Fibroblast of pulmonary artery (primary cell): ENCODE data around the gene SLC9A8.

Source experiments
- DNase-seq: peaks from one replicate; pipeline ENCODE4 v3.0.0-alpha.2; 2010; ENCODE audit warnings: low read depth
- H3K4me3 ChIP-seq: replicated peaks from 2 replicates; pipeline ENCODE4 v1.5.1; 2011; ENCODE audit warnings: low read depth, mild to moderate bottlenecking, control low read depth, low read length, moderate library complexity
- CTCF ChIP-seq: IDR thresholded peaks from 2 replicates; pipeline ENCODE4 v1.5.1; 2011; ENCODE audit warnings: mild to moderate bottlenecking, control low read depth, low read length, inconsistent platforms; ENCODE audit errors: missing control alignments

Gene SLC9A8

GRCh38 chr20:49831022-49831769 is 18.6 kb downstream of the SLC9A8 start:
- peak; percentile 82 for DNase-seq
- TF ChIP-seq CTCF = no peak
- H3K4me3 ChIP-seq = no peak overlapping the region

- H3K4me3 ChIP-seq = no peak overlapping the region
- no peak for TF ChIP-seq CTCF
- DNase-seq = no peak
Measured at GRCh38 chr20:49831770-49832631, 19.4 kb downstream of the SLC9A8 start.

- no peak for TF ChIP-seq CTCF
- peak; percentile 83 for DNase-seq
- H3K4me3 ChIP-seq = no peak overlapping the region
Measured at GRCh38 chr20:49832632-49833327, 20.2 kb downstream of the SLC9A8 start.

- no peak for TF ChIP-seq CTCF
- no peak overlapping the region for H3K4me3 ChIP-seq
Measured at GRCh38 chr20:49833483-49833882, 20.9 kb downstream of the SLC9A8 start.

GRCh38 chr20:49835031-49835430 is 22.4 kb downstream of the SLC9A8 start:
- no peak for TF ChIP-seq CTCF
- H3K4me3 ChIP-seq = no peak overlapping the region
- DNase-seq = no peak

More at GRCh38 chr20:49833483-49833882, 20.9 kb downstream of the SLC9A8 start:
- DNase-seq = no peak

- TF ChIP-seq CTCF = no peak
- DNase-seq = no peak
- no peak overlapping the region for H3K4me3 ChIP-seq
Measured at GRCh38 chr20:49838546-49838945, 25.9 kb downstream of the SLC9A8 start.
